Activated naive CD8-positive, alpha-beta T cell (primary cell): ENCODE measurements around the gene ISG15.
A peak's percentile ranks its signal among the peaks of the same experiment; 100 is the strongest.
"Not testable (repeated sequence)": the region's sequence is repeated elsewhere in the genome, so short reads cannot be mapped to it uniquely, and the experiment has no call there.

Experiments
- H3K27ac Mint-ChIP-seq: one replicate; pipeline ENCODE4 v1.8.0; 2021; ENCODE audit warnings: mixed read lengths
- H3K27me3 Mint-ChIP-seq: one replicate; pipeline ENCODE4 v1.8.0; 2021; ENCODE audit warnings: mixed read lengths
- H3K36me3 Mint-ChIP-seq: one replicate; pipeline ENCODE4 v1.8.0; 2021; ENCODE audit warnings: mixed read lengths
- H3K4me1 Mint-ChIP-seq: one replicate; pipeline ENCODE4 v1.8.0; 2021; ENCODE audit warnings: low read depth, mixed read lengths
- H3K4me3 Mint-ChIP-seq: one replicate; pipeline ENCODE4 v1.8.0; 2021; ENCODE audit warnings: mild to moderate bottlenecking, mixed read lengths
- H3K9me3 Mint-ChIP-seq: one replicate; pipeline ENCODE4 v1.8.0; 2021; ENCODE audit warnings: low read depth, mixed read lengths

The ISG15 gene

DNA sequence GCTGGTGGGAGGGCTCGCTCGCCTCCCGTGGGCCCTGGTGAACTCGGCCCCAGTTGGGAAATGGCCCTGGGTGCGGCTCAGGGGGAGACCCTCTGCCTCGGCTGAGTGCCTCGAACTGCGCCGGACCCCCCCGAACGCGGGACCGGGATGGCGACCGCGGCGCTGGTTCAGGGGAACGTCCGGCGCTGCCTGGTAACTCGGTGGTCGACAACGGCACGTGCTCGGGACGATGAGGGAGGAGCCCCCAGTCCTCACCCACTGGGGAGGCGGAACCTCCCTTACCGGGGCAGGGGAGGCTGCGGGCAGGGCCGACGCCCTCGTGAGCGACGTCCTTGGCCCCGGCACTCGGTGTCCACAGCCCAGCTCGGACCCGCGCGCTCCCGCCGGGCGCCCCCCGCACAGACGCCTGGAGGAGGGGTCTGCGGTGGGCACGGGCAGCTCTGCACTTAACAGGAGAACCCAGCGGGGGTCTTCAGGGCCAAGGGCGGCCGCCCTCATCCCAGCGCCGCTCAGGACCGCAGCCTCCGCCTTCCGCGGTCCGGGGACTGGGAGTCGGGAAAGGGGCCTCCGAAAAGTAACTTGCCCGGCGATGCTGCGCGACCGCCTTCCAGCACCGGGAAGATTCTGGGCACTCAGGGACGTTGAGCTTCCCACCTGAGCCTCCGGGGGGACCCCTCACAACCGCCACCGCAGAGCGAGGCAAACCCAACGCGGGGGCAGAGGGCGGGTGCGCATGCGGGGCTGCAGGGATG lies 15.1 kb upstream of the ISG15 start:
- no peaks in the 10 kb centered on the region for H3K36me3 Mint-ChIP-seq
- H3K27me3 Mint-ChIP-seq = peaks cover 4% of the 10 kb centered on the region
- H3K4me1 Mint-ChIP-seq = peaks cover 8% of the 10 kb centered on the region
- H3K4me3 Mint-ChIP-seq = no peak overlapping the region
- H3K9me3 Mint-ChIP-seq = no peaks in the 10 kb centered on the region
- no peak overlapping the region for H3K27ac Mint-ChIP-seq

DNA sequence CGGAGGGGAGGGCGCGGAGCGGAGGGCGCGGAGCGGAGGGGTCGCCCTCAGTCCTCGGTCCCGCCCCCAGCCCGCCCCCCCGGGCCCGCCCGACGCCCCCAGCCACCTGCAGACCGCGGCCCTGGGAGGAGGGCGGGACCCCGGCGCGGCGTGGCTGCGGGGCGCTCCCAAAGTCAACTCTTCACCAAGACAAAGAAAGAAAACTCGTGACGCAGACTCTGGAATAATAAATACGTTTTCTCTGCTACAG lies 14.6 kb upstream of the ISG15 start:
- Mint-ChIP-seq H3K36me3 (no peaks in the 10 kb centered on the region), H3K27ac (no peak overlapping the region), H3K27me3 (peaks cover 4% of the 10 kb centered on the region), H3K4me1 (peaks cover 8% of the 10 kb centered on the region), H3K9me3 (no peaks in the 10 kb centered on the region), H3K4me3 (no peak overlapping the region)

DNA sequence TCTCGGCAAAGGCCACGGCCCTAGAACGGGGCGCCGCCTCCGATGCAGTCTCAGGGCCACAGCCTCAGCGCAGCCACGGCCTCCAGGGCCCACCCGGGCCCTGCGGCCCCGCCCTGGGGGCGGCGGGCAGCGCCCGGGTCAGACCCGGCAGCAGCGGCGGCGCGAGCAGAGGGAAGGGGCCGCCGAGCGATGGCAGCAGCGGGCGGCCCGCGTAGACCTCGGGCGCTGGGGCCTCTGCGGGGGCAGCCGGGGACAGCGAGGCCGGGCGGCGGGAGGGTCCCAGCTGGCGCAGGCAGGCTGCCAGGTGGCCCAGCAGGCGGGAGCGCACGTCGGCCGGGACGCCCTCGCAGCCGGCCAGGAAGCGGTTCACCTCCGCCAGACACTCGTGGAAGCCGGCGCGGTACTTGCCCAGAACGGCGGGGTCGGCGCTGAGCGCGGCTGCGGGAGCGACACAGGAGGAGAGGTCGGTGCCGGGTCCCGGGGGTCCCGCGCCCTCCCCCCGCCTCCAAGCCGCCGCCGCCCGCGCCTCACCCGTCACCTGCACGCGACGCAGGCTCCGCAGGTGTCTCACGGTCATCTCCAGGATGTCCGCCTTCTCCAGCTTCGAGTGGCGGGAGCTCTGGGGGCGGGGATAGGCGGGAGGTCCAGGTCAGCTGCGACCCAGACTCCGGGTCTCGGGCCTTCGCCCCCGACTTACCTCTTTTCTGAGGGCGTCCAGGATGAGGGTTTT lies 14.1 kb upstream of the ISG15 start:
- H3K27me3 Mint-ChIP-seq = peaks cover 4% of the 10 kb centered on the region
- no peaks in the 10 kb centered on the region for H3K36me3 Mint-ChIP-seq
- no peak overlapping the region for H3K27ac Mint-ChIP-seq
- peaks cover 8% of the 10 kb centered on the region for H3K4me1 Mint-ChIP-seq
- H3K4me3 Mint-ChIP-seq = peak overlapping the region; percentile 42
- no peaks in the 10 kb centered on the region for H3K9me3 Mint-ChIP-seq

DNA sequence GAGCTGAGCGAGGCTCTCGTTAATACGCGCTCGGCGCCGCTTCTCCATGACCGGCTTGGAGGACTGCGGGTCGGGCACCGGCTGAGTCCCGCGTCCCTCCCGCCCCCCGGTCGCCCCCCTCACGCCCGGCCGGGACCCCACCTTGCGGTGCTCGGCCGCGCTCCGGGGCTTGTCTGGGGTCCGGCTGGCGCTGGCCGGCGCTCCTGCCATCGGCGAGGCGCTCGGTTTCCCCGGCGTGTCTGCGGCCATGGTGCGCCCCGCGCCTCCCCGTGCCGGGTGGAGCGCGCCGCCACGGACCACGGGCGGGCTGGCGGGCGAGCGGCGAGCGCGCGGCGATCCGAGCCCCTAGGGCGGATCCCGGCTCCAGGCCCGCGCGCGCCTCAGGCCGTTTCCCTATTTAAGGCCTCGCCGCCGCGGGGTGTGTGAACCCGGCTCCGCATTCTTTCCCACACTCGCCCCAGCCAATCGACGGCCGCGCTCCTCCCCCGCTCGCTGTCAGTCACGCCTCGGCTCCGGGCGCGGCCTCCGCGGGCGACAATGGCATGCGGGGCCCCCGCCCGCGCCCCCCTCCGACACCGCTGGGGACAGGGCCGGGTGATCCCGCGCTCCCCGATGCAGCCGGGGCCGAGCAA lies 13.5 kb upstream of the ISG15 start, which contains the start of gene HES4:
Gene HES4, minus strand, starts transcription at position 373 of the 632 bp plus-strand sequence. Its CDS starts 124 bp downstream, at position 249.
- H3K9me3 Mint-ChIP-seq = no peaks in the 10 kb centered on the region
- peak within 1 kb of the TSS; percentile 75 for H3K4me3 Mint-ChIP-seq
- H3K4me1 Mint-ChIP-seq = peaks cover 12% of the 10 kb centered on the region
- H3K27me3 Mint-ChIP-seq = peaks cover 7% of the 10 kb centered on the region
- no peaks in the 10 kb centered on the region for H3K36me3 Mint-ChIP-seq
- peak within 1 kb of the TSS; percentile 77 for H3K27ac Mint-ChIP-seq

DNA sequence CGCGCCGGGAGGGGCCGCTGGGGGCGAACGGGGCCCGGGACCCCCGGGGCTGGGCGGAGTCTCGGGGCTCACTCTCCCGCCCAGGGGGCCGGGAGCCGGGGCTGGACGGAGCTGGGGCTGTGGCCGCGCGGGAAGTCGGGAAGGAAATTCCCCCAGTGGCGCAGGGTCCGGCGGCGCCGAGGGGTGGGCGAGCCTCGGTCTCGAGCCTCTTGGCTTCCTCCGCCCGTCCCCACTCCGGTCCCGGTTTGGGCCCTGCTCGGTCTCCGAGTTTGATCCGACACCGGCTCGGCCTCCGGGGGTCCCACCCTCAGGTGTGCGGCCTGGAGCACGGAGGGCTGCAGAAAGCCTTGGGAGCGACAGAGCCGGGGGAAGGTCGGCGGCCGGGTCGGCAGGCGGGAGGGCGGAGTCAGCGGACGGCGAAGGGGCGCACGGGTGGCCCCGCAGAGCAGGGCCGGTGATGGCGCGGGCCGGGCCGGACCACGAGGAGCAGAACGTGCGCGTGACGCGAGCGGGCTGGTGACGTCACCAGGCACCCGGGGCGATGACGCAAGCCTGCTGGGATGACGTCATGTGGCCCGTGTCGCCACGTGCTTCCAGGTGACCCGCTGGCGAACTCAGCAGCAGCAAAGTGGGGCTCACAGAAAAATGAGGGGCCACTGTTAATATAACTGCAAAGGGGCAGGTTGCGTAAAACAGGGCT lies 12.8 kb upstream of the ISG15 start:
- Mint-ChIP-seq H3K4me1 (peaks cover 17% of the 10 kb centered on the region), H3K27ac (peak overlapping the region; percentile 77), H3K4me3 (peak overlapping the region; percentile 75), H3K27me3 (peaks cover 13% of the 10 kb centered on the region), H3K36me3 (no peaks in the 10 kb centered on the region), H3K9me3 (no peaks in the 10 kb centered on the region)

DNA sequence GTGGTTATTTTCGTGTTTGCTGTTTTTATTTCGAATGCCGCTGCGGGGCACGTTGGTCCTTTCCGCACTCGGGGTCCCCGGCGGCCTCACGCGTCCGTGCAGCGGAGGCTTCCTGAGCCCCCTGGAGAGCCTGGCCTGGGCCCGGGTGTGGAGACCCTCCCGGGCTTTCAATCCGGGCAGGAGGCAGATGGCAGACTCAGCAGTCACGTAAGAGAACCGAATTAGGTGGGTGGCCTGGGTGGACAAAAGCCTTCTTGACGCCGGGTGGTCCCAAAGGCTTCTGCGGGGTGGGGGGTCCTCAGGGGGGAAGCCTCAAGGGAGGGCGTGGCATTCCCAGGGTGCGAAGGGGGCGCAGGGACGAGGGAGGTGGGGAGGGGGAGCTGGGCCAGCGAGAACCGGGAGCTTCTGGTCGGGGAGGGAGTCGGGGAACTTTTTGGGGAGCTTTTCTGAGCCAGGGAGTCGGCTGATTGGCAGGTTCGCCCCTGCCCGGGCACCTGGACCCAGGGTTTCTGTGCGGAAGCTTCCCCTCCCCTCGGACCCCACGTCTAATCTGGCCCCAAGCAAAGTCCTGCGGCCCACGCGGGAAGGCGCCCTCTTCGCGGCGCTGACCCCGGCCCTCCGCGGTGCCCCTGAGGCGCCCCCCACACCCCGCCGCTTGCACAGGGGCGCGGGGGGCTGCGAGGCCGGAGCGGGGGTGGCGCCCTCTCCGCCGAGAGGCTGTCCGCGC lies 12.1 kb upstream of the ISG15 start:
- Mint-ChIP-seq H3K36me3 (no peaks in the 10 kb centered on the region), H3K4me3 (peak overlapping the region; percentile 75), H3K27ac (no peak overlapping the region), H3K27me3 (peaks cover 10% of the 10 kb centered on the region), H3K4me1 (peaks cover 15% of the 10 kb centered on the region), H3K9me3 (no peaks in the 10 kb centered on the region)

DNA sequence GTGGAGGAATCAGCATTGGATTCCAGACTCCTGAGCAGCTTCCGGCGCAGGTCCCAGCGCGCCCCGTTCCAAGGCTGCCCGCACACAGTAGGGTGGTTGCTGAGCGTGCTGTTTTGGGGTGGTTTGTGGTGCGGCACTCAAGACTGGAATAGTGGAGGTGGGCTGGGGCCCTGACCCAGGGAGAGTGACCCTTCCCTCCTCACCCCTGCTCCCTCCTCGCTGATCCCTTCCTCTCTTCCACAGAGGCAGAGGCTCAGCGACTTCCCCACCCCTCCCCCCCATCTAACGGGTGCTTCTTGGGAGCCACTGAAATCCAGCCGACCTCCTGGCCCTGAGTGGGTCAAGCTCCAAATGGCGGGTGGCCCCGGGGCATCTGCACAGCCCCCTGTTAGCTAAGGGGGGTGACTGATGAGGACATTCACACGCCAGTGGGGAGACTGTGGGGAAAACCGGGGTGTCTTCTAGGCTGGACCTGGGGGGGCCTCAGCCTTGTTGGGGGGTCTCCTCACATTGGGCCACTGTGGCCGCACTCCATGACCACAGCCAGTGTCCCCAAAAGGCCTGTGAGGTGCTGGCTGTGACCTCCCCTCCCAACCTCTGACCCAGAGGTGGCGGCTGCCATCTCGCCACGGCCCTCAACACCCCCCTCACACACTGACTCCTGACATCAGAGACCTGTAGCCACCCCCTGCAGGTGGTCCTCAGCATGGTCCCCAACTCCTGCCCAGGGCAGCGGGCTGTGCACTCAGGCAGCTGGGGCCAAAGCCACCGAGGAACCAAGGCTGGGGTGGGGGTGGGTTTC lies 9.5 kb upstream of the ISG15 start:
- Mint-ChIP-seq H3K9me3 (no peaks in the 10 kb centered on the region), H3K27me3 (peaks cover 12% of the 10 kb centered on the region), H3K27ac (no peak overlapping the region)

DNA sequence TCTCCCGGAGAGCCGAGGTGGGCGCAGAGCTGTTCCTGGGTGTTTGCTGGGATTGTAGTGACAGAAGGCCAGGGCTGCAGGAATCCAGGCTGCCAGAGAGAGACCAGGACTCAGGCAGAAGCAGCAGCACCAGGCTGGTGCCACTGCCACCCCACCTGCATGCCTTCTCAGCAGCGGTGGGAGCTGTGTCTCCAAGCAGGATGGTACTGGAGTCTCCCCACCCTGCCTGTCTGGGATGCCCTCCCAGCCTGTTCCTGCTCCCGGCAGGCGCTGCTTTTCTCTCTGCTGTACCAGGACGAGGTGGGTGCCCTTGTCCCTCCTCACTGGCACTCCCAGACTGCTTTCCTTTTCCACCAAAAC lies 8.9 kb upstream of the ISG15 start:
- Mint-ChIP-seq H3K4me3 (no peak overlapping the region), H3K9me3 (no peaks in the 10 kb centered on the region), H3K36me3 (no peaks in the 10 kb centered on the region), H3K27ac (no peak overlapping the region), H3K4me1 (peaks cover 15% of the 10 kb centered on the region), H3K27me3 (peaks cover 12% of the 10 kb centered on the region)

More for the DNA sequence above, 9.5 kb upstream of the ISG15 start:
- Mint-ChIP-seq H3K36me3 (no peaks in the 10 kb centered on the region), H3K4me3 (no peak overlapping the region), H3K4me1 (peaks cover 15% of the 10 kb centered on the region)

DNA sequence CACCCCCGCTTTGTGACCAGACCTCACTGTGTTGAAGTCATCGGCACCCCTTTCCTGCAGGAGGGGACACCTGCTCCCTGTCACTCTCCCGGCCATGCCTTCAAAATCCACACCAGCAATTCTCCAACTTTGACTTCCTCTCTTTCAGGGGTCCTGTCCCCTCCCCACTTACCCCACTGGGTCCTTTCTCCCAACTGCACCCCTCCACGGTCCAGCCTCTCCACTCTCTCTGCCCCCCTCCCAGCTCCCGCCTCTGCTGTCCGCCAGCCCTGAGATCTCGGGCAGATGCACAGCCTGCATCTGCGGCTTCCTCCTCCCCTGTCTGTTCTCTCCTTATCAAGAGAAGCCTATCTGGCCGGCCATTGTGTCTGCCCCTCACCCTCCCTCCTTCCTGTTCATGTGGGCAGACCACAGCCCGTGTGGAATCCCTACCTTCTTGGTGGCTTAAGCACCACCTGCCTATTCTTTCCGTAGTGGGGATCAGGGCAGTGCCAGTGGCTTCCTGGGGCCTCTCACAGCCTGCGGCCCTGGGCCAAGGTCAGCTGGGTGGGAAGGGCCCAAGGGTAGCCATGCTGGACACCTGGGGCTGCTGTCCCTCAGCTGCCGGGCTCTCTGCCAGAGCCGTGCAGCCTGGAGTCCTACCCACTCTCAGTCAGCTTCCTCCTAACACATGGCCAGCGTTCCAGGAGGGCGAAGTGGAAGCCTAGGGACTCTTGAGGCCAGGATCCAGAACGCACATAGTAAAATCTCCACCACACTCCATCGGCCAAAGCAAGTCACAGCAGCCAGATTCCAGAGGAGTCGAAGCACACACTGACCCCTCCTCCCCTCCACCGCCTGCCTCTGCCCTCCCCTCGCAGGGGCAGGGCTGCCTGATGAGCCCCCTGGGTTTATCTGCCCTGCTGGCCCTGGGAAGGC lies 8.3 kb upstream of the ISG15 start:
- no peak overlapping the region for H3K27ac Mint-ChIP-seq
- H3K4me3 Mint-ChIP-seq = no peak overlapping the region
- H3K4me1 Mint-ChIP-seq = peaks cover 15% of the 10 kb centered on the region
- H3K36me3 Mint-ChIP-seq = no peaks in the 10 kb centered on the region
- no peaks in the 10 kb centered on the region for H3K9me3 Mint-ChIP-seq
- peaks cover 12% of the 10 kb centered on the region for H3K27me3 Mint-ChIP-seq

DNA sequence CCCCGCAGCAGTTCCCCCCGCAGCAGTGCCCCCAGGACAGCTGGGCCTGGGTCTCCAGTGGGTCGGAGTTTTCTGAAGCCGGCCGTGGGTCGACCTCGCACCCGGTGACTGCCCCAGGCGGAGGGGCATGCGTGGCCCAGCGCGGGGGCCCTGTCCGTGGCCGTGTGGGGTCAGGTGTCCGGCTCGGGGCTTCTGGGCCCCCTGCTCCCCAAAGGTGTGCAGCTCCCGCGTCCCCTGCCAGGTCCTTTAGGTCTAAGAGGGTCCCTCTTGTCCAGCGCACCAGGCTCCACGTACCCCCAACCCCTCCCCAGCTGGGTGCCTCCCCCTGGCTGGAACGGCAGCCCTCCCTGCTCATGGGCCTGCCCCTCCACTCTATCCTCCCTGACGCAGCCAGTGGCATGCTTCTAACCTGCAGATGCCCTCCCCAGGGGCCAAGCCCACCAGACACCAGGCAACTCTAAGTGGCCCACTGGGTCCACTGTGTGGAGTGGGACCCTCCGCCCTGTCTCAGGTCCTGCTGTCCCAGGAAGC lies 7.5 kb upstream of the ISG15 start:
- H3K27me3 Mint-ChIP-seq = peaks cover 12% of the 10 kb centered on the region
- H3K27ac Mint-ChIP-seq = no peak overlapping the region
- no peaks in the 10 kb centered on the region for H3K9me3 Mint-ChIP-seq
- H3K4me1 Mint-ChIP-seq = peaks cover 13% of the 10 kb centered on the region
- H3K36me3 Mint-ChIP-seq = no peaks in the 10 kb centered on the region
- no peak overlapping the region for H3K4me3 Mint-ChIP-seq

DNA sequence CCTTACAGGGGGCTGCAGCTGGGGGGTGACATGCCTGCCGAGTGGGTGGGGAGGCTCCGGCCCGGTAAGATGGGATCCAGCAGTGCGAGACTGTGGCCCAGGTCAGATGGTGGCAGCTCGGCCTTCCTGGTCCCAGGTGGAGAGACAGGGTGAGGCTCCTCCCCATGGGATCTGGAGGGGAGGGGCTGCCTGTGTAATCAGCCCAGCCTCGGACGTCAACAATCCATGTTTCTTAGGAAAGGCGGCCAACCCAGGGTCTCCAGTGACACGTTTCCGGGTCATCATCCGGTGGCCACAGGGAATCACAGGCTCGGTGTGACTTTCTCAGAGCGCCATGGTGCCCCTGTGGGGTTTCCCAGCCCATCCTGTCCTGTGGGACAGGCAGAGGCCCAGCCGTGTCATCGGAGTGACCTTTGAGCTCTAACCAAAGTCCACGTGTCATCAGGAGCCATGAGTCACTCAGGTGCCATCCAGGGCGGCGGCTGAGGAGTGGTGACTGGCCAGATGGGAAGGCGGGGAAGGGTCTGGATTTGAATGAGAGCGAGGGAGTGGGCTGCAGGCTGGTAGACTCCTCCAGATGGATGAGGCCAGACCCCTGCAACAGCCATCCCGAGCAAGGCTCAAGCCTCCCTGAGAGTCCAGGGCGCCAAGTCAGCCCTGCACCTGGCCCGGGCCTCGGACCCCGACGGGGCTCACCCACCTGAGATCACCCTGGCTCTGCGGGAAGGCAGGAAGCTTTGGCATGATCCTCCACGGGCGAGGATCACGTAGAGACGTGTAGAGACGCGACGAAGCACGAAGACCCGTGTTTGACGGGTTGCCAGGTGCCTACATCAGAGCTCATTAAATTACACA lies 6.8 kb upstream of the ISG15 start:
- H3K27me3 Mint-ChIP-seq = peaks cover 12% of the 10 kb centered on the region
- no peak overlapping the region for H3K4me3 Mint-ChIP-seq

DNA sequence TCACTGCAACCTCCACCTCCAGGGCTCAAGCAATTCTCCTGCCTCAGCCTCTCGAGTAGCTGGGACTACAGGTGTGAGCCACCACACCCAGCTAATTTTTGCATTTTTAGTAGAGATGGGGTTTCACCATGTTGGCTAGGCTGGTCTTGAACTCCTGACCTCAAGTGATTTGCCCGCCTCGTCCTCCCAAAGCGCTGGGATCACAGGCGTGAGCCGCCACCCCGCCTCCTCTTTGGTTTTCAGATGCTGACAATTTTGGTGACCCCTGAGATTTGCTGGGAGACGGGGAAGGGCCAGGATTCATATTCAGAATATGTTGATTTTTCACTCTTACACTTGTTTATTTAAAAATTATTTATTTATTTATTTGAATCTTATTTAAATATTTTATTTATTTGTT lies 3.2 kb upstream of the ISG15 start:
- H3K4me1 Mint-ChIP-seq = peaks cover 28% of the 10 kb centered on the region
- H3K27ac Mint-ChIP-seq, H3K4me3 Mint-ChIP-seq, H3K36me3 Mint-ChIP-seq, H3K9me3 Mint-ChIP-seq, H3K27me3 Mint-ChIP-seq: not testable (repeated sequence)

More for the DNA sequence above, 6.8 kb upstream of the ISG15 start:
- Mint-ChIP-seq H3K27ac (no peak overlapping the region), H3K9me3 (no peaks in the 10 kb centered on the region), H3K36me3 (no peaks in the 10 kb centered on the region), H3K4me1 (peaks cover 13% of the 10 kb centered on the region)
